ENCODE results near the gene DIP2A.

DIP2A gene, protein sequence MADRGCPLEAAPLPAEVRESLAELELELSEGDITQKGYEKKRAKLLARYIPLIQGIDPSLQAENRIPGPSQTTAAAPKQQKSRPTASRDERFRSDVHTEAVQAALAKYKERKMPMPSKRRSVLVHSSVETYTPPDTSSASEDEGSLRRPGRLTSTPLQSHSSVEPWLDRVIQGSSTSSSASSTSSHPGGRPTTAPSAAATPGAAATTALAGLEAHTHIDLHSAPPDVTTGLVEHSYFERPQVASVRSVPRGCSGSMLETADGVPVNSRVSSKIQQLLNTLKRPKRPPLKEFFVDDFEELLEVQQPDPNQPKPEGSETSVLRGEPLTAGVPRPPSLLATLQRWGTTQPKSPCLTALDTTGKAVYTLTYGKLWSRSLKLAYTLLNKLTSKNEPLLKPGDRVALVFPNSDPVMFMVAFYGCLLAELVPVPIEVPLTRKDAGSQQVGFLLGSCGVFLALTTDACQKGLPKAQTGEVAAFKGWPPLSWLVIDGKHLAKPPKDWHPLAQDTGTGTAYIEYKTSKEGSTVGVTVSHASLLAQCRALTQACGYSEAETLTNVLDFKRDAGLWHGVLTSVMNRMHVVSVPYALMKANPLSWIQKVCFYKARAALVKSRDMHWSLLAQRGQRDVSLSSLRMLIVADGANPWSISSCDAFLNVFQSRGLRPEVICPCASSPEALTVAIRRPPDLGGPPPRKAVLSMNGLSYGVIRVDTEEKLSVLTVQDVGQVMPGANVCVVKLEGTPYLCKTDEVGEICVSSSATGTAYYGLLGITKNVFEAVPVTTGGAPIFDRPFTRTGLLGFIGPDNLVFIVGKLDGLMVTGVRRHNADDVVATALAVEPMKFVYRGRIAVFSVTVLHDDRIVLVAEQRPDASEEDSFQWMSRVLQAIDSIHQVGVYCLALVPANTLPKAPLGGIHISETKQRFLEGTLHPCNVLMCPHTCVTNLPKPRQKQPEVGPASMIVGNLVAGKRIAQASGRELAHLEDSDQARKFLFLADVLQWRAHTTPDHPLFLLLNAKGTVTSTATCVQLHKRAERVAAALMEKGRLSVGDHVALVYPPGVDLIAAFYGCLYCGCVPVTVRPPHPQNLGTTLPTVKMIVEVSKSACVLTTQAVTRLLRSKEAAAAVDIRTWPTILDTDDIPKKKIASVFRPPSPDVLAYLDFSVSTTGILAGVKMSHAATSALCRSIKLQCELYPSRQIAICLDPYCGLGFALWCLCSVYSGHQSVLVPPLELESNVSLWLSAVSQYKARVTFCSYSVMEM (N-terminal part only)

DNA sequence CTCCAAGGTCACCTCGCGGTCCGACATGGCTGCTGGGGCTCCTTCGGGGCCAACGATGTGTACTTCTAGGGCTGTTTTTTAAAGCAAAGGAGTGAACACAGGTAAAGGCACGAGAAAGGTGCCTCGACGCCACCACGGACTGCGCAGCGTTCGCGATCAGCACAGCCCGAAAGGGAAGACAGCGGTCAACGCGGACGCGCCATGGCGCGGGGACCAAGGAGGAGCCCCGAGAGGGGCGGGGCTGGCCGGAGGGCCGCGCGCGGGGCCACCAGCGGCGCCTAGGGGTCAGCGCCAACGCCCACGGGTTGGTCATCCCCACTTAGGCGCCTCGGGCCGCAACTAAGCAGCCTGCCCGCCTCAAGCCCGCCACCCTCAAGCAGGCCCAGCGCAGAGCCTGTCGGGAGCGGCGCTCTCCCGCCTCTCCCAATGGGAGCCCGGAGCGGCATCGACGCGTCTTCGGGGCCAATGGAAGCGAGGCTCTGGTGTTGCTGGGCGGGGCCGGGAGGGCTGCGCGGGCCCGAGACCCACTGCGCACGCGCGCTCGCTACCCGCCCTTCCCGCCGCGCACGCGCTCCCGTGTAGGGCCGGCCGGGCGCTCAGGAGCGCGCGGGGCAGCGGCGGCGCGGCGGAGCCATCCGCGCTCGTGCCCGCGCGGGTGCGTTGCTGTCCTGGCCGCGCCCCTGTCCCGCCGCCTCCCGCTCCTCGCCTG lies at the start of gene DIP2A:
Gene DIP2A, plus strand, starts transcription at position 577 of the 709 bp plus-strand sequence. CDS start 241 bp downstream, outside the sequence.
- DNase-seq: peak; percentile 94

DNA sequence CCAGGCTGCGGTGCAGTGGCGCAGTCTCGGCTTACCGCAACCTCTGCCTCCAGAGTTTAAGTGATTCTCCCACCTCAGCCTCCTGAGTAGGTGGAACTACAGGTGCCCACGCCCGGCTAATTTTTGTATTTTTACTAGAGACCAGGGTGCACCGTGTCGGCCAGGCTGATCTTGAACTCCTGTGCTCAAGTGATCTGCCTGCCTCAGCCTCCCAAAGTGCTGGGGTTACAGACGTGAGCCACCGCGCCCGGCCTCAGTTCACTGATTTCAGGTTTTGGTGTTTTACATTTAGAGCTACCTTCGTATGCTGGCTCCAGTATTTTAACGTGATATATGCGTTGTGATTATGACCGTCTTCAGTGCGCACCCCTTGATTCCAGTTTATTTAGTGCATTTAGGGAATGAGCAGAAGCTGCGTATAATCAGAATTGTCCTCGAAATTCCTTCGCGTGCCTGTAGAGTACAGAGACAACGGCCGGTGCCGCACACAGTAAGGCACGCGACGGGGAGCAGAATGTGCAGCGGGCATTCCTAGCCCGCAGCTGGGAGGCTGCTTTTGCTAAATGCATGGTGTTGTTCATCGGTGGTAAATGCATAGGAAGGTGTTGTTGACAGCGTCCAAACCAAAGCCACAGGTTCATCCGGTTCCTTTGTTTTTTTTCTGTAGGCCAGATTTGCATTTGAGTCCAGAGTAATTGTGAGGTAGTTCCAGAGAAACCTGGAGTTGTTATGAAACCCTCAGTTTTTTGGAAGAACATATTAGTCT lies 48.9 kb upstream of the DIP2A start:
- DNase-seq: no peak

DNA sequence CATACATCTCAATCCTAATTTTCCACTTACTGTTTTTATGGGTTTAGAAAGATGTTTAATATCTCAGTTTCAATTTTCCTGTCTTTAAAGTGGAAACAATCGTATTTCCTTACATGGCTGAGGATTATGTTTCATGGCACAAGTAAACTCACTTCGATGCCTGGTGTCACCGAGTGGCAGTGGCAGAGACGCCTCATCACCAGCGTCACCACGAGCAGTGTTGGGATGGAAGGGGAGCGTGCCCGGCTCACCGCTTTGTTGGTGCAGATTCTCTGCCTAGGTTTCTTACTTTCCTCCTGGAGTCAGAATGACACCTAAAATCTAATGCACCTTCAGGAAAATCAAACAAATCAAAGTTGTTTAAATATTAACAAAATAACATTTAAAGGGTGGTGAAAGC lies 48.2 kb upstream of the DIP2A start:
- DNase-seq: no peak

DNA sequence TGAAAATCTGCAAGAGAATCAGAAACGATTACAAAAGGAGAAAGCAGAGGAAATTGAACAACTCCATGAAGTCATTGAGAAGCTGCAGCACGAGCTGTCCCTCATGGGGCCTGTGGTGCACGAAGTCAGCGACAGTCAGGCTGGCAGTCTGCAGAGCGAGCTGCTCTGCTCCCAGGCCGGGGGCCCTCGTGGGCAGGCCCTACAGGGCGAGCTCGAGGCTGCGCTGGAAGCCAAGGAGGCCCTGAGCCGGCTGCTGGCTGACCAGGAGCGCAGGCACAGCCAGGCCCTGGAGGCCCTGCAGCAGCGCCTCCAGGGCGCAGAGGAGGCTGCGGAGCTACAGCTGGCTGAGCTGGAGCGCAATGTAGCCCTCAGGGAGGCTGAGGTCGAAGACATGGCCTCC lies 47.5 kb upstream of the DIP2A start:
- DNase-seq: no peak

DNA sequence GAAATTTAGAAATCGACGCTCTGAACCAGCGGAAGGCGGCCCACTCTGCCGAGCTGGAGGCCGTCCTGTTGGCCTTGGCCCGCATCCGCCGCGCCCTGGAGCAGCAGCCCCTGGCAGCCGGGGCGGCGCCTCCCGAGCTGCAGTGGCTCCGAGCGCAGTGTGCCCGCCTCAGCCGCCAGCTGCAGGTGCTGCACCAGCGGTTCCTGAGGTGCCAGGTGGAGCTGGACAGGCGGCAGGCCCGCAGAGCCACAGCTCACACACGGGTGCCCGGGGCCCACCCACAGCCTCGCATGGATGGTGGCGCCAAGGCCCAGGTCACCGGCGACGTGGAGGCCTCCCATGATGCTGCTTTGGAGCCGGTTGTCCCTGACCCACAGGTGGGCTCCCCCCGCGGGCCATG lies 47.0 kb upstream of the DIP2A start:
- DNase-seq: no peak

DNA sequence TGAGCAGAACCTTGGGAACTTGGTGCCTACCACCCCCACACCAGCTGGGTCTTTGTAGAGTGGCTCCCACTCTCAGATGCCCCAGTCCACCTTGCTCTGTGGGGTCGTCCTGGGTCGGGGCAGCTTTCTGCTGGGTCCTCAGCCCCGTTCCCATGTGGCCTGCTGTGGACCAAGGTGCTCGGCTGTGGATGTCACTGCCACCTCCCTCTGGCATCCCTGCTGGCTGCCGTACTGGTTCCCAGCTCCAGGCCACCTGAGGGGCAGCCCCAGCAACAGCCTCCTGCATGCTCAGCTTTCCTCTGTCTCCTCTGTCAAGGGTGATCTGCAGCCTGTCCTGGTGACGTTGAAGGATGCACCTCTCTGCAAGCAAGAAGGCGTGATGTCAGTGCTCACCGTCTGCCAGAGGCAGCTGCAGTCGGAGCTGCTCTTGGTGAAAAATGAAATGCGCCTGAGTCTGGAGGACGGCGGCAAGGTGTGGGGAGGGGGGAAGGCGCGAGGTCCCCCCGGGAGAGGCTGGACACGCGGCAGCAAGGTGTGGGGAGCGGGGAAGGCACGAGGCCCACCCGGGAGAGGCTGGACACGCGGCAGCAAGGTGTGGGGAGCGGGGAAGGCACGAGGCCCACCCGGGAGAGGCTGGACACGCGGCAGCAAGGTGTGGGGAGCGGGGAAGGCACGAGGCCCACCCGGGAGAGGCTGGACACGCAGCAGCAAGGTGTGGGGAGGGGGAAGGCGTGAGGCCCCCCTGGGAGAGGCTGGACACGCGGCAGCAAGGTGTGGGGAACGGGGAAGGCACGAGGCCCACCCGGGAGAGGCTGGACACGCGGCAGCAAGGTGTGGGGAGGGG lies 45.9 kb upstream of the DIP2A start:
- no peak for DNase-seq

DNA sequence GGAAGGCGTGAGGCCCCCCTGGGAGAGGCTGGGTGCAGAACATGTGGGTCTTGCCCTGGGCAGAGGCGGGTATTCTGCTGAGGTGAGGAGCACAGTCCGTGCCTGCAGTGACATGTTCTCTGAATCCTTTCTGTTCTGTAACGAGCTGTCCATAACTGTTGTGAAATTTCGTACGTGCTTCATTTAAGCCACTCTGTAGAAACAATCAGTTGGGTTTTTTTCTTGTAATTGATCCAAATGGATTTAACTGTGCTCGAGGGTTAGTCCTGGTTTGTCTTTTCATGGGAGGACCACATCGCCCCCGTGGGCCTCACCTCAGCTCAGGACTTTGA lies 45.4 kb upstream of the DIP2A start:
- no peak for DNase-seq

DNA sequence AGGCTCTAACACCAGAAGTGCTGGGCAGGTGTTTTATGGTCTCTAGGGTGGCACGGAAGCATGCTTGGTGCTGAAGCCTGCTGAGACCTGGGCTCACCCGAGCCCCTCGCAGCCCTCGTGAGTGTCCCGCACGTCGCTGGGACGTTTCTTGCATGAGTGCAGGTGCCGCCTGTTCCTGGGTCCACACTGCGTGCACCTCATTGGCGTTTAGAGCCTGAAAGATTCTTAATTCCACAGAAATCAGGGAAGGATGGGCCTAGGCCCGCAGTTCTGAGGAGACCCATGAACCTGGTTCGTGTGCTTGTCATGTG lies 43.8 kb upstream of the DIP2A start:
- DNase-seq: no peak

DNA sequence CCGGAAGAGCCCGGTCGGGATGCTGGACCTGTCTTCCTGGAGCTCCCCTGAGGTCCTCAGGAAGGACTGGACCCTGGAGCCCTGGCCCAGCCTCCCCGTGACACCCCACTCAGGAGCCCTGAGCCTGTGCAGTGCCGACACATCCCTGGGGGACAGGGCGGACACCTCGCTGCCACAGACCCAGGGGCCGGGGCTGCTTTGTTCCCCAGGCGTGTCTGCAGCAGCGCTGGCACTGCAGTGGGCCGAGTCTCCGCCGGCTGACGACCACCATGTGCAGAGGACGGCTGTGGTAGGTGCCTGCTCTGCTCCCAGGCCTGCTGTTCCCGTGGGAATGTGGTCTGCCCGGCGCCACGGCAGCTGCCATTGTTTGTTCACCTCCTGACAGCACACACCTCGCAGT lies 42.1 kb upstream of the DIP2A start:
- no peak for DNase-seq

DNA sequence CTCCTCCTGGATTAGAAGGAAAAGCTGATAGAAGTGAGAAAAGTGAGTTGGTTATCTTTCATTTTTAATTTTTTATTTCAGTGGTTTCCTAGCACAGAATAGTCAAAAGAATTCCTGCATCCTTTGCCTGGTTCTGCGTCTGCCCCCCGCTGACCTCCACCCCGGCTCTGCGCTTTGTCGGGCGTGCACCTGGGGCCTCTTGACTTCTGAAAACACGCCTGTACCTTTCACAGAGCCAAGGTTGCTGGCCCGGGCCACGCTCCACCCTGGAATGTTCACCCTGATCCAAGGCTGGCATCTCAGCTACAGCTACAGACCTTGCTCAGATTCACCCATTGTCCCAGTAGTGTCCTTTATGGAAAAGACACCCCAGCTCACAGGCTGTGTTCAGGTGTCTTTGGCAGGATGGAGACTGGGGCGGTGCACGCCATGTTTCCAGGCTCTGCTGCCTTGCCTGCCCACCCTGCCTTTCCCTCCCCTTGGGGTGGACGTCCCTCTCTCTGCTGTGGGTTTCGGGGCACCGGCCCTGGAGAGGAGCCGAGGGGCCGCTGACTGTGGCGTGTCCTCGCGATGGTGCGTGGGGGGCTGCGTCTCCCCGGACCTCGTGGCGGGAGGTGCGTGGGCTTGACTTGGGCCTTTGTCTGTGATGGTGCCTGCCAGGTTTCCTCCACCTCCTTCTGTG lies 40.3 kb upstream of the DIP2A start:
- no peak for DNase-seq

DNA sequence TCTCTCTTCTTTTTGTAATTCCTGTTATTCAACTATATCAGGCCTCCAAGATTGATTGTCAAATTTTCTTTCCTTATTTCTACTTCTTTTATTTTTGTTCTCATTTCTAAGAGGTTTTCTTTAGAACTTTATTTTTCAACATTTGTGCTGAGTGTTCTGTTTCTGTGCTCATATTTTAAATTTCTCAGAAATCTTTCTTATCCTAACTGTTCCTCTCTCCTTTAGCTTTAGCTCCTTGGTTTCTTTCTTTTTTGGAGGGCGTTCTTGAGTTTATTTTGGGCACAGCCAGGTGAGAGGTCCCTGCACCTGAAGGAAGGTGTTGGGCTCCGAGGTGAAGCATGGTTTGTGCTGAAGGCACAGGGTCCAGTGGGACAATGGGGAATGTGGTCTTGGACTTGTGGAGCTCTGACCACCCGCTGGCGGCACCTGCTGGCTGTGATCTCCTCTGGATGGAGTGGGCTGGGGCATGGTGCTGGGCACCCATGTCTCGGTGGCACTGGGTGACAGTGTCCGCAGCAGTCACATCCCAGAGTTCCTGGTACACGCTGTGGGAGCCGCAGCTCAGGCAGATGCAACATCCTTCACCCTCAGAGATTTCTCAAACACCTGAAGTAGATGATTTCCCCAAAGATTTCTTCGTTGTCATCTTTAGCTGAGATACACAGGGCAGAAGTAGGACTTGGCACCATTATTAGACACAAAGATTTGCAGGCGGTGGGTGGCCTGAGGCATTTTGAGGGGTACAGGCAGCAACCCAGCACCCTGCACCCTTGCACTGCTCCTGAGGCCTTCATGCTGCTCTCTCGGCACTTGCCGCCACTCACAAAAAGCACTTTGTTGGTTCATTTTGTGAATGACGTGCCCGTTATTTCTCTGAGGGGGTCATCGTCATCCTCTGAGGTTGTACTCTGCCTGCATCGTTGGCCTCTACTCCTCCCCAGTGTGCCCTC lies 38.2 kb upstream of the DIP2A start:
- DNase-seq: no peak

DNA sequence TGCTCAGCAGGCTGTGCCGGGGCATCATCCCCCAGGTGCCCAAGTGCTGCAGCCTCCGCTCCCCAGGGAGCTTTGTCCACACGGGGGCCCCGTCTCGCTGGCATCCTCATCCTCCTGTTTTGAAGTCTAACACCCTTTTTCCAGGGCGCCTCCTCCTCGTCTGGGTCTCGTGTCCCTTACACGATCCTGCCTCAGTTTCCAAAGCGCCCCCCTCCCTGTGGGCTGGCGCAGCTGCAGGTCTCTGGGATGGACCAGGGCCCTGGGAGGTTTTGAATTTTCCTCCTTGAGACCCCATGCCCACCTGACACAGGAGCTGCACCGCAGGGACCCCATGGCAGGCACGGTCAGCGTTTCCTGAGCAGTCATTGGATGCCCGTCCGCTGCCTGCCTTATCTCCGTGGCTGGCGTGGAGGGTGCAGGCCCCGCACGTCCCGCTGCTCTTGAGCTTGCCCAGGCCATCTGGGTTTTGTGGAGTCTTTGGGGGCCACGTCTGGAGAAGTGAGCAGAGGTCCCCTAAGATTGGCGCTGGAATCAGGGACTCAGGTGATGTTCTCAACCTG lies 37.4 kb upstream of the DIP2A start:
- DNase-seq: no peak

DNA sequence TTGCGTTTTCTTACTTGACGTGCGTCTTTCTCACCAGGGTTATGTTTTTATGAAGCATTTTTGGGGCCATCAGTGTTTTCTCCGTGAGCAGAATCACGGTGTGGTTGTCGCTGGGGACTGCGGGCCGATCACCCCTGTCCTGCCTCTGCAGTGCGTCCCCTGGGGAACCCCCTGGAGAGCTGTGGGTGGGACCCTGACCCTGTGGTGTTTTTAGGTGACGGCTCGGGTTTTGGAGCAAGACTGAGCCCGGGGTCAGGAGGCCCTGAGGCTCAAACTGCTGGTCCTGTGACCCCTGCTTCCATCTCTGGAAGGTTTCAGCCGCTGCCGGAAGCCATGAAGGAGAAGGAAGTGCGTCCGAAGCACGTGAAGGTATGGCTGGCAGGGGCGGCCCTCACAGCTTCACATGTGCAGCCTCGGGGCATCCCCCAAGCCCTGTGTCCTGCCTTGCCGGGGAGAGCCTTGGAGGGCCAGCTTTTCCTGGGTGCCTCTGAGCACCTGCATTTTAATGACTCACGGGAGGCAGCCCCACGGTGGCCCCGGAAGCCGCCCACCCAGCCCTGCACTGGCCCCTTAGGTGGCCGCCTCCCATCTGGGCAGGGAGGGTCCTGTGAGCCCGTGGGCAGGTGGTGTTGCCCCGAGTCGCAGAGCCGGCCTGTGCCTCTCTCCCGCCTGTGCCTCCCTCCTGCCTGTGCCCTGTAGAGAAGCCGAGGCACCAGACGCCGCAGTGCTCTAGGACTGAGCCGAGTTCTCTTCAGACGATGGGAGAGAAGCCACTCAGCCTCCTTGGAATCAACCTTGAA lies 36.7 kb upstream of the DIP2A start:
- no peak for DNase-seq

DNA sequence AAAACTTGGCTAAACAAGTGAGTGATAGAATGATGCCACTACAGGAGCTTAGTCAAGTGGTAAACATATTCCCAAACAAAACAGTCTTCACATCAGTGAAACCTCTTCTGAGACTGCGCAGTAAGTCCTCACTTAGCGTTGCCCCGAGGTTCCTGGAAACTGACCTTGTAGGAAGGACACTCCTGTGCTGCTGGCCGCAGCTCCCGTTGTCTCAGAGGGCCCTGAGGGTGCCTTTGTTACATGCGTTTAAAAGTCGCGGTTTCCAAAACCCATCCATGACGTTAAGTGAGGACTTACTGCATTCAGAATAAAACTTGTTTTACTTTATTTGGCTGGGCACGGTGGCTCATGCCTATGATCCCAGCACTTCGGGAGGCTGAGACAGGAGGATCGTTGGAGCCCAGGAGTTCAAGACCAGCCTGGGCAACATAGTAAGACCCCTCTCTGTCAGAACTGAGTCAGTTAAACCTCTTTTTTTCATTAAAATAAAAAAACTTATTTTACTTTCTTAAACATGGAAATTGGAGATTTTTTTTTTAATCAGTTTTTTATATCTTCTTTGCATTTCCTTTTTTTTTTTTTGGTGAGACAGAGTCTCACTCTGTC lies 36.0 kb upstream of the DIP2A start:
- DNase-seq: no peak

DNA sequence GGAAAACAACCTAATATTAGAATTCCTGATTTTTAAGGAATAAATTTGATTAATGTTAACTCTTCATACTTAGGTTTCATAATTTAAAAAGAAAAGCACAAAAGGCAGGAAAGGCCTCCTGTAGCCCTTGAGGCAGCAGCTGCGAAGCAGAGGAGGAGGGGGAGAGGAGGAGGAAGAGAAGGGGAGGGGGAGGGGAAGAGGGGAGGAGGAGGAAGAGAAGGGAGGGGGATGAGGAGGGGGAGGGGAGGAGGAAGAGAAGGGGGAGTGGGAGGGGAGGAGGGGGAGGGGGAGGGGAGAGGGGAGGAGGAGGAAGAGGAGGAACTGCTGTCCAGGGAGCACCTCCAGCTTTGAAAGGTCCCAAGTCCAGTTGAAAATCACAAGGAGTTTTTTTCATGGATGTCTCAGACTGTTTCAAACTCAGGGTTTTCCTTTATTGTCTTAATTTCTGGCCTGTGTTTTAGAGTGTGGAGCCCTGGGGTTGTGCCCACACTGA lies 35.1 kb upstream of the DIP2A start:
- no peak for DNase-seq

DNA sequence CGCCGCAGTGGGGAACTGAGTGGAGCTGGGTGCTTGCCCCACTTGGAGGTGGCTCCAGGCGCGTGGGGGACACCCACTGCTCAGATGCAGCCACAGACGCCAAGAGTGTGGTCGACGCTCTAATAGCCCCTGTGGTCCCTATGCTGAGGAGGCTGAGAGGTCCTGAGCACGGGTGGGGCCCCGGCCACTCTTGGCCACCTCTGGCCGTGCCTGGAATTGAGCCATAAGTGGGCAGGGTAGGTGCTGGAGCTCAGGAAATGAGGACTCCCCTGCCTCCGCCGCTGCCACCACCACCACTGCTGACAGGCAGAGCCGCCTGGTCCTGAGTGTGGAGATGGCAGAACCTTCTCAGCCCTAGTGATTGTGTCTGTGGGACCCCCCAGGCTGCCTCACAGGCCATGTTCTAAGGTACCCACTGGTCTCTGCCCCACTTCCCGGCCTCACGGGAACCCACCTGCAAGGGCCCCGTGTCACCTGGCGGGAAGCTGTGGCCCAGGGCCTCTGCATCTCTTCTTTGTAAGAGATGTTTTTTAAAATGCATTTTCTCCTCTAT lies 34.6 kb upstream of the DIP2A start:
- DNase-seq: no peak

DNA sequence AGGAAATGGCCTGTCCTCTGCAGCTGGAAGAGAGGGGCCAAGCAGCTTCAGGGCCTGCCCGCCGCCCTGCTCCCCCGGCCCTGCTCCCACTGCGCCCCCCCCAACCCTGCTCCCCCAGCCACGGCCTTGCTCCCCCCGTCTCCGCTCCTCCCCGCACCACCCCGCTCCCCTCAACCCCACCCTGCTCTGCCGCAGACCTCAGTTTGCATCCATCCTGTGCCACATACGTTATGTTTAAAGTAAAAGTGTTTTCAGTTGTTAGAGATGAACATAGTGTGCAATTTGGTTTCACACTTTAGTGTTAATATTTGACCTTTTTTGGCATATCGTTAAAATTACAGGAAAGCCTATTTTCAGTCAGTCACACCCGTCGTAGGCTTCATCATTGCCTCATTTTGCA lies 34.1 kb upstream of the DIP2A start:
- DNase-seq: no peak
